ENCODE measurements around the gene DNAH7.

- no peak for TF ChIP-seq CTCF (IDR thresholded peaks at IDR 0.05)
- TF ChIP-seq POLR2A (IDR thresholded peaks at IDR 0.05) = no peak
Measured at GRCh38 chr2:195700480-195700879, 368.2 kb downstream of the DNAH7 start.

Data from ovary (tissue), 3 donors.